ENCODE data around the gene TIGD4. TPM values are rescaled to one million over a fixed set of nuclear protein-coding genes. Genes with fewer than 3 reads are reported as not detected.
A peak's percentile ranks its signal among the peaks of the same experiment; 100 is the strongest.

The TIGD4 gene
- total and polyA plus RNA-seq, 2 experiments from 2014 or later: 1.6 to 1.7 TPM

DNA sequence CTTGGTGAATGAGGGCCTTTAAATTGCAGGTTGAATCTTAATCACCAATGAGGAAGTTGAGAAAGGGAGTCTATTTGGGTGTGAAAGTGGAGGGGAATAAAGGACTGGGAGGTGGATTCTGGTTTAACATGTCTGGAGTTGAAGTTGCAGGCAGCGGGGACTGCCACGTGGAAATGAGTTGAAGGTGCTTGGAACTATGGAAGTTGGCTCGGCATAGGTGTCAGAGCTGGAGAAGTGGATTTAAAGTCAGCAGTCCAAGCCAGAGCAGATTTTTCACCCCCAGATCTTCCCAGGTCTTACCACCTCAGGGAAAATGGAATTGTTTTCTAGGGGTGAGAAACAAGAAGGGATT lies 44.9 kb downstream of the TIGD4 start:
- no peaks in the 10 kb centered on the region for H4K20me1 ChIP-seq (replicated peaks; ENCODE audit: insufficient read depth)
- H3K4me3 ChIP-seq: no peak overlapping the region
- no peaks in the 10 kb centered on the region for H3K36me3 Mint-ChIP-seq (ENCODE audit: low read depth)
- DNase-seq (ENCODE audit: low spot score) (no peak), ATAC-seq (no peak)
- peak overlapping the region; percentile 9; the same call in 1 of the 2 replicates for H2AFZ ChIP-seq
- peaks cover 2% of the 10 kb centered on the region for H3K27me3 Mint-ChIP-seq (ENCODE audit: insufficient read depth, low read depth, poor library complexity)
- TF ChIP-seq, protein P1, sequence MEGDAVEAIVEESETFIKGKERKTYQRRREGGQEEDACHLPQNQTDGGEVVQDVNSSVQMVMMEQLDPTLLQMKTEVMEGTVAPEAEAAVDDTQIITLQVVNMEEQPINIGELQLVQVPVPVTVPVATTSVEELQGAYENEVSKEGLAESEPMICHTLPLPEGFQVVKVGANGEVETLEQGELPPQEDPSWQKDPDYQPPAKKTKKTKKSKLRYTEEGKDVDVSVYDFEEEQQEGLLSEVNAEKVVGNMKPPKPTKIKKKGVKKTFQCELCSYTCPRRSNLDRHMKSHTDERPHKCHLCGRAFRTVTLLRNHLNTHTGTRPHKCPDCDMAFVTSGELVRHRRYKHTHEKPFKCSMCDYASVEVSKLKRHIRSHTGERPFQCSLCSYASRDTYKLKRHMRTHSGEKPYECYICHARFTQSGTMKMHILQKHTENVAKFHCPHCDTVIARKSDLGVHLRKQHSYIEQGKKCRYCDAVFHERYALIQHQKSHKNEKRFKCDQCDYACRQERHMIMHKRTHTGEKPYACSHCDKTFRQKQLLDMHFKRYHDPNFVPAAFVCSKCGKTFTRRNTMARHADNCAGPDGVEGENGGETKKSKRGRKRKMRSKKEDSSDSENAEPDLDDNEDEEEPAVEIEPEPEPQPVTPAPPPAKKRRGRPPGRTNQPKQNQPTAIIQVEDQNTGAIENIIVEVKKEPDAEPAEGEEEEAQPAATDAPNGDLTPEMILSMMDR (conservative IDR thresholded peaks at IDR 0.05; ENCODE audit: low read depth in 2 of 2): no peak
- TF ChIP-seq, protein P2, sequence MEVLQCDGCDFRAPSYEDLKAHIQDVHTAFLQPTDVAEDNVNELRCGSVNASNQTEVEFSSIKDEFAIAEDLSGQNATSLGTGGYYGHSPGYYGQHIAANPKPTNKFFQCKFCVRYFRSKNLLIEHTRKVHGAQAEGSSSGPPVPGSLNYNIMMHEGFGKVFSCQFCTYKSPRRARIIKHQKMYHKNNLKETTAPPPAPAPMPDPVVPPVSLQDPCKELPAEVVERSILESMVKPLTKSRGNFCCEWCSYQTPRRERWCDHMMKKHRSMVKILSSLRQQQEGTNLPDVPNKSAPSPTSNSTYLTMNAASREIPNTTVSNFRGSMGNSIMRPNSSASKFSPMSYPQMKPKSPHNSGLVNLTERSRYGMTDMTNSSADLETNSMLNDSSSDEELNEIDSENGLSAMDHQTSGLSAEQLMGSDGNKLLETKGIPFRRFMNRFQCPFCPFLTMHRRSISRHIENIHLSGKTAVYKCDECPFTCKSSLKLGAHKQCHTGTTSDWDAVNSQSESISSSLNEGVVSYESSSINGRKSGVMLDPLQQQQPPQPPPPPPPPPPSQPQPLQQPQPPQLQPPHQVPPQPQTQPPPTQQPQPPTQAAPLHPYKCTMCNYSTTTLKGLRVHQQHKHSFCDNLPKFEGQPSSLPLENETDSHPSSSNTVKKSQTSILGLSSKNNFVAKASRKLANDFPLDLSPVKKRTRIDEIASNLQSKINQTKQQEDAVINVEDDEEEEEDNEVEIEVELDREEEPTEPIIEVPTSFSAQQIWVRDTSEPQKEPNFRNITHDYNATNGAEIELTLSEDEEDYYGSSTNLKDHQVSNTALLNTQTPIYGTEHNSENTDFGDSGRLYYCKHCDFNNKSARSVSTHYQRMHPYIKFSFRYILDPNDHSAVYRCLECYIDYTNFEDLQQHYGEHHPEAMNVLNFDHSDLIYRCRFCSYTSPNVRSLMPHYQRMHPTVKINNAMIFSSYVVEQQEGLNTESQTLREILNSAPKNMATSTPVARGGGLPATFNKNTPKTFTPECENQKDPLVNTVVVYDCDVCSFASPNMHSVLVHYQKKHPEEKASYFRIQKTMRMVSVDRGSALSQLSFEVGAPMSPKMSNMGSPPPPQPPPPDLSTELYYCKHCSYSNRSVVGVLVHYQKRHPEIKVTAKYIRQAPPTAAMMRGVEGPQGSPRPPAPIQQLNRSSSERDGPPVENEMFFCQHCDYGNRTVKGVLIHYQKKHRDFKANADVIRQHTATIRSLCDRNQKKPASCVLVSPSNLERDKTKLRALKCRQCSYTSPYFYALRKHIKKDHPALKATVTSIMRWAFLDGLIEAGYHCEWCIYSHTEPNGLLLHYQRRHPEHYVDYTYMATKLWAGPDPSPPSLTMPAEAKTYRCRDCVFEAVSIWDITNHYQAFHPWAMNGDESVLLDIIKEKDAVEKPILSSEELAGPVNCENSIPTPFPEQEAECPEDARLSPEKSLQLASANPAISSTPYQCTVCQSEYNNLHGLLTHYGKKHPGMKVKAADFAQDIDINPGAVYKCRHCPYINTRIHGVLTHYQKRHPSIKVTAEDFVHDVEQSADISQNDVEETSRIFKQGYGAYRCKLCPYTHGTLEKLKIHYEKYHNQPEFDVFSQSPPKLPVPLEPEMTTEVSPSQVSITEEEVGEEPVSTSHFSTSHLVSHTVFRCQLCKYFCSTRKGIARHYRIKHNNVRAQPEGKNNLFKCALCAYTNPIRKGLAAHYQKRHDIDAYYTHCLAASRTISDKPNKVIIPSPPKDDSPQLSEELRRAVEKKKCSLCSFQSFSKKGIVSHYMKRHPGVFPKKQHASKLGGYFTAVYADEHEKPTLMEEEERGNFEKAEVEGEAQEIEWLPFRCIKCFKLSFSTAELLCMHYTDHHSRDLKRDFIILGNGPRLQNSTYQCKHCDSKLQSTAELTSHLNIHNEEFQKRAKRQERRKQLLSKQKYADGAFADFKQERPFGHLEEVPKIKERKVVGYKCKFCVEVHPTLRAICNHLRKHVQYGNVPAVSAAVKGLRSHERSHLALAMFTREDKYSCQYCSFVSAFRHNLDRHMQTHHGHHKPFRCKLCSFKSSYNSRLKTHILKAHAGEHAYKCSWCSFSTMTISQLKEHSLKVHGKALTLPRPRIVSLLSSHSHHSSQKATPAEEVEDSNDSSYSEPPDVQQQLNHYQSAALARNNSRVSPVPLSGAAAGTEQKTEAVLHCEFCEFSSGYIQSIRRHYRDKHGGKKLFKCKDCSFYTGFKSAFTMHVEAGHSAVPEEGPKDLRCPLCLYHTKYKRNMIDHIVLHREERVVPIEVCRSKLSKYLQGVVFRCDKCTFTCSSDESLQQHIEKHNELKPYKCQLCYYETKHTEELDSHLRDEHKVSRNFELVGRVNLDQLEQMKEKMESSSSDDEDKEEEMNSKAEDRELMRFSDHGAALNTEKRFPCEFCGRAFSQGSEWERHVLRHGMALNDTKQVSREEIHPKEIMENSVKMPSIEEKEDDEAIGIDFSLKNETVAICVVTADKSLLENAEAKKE (CRISPR knock-in tag; IDR thresholded peaks at IDR 0.05): no peak
- TF ChIP-seq, protein P3, sequence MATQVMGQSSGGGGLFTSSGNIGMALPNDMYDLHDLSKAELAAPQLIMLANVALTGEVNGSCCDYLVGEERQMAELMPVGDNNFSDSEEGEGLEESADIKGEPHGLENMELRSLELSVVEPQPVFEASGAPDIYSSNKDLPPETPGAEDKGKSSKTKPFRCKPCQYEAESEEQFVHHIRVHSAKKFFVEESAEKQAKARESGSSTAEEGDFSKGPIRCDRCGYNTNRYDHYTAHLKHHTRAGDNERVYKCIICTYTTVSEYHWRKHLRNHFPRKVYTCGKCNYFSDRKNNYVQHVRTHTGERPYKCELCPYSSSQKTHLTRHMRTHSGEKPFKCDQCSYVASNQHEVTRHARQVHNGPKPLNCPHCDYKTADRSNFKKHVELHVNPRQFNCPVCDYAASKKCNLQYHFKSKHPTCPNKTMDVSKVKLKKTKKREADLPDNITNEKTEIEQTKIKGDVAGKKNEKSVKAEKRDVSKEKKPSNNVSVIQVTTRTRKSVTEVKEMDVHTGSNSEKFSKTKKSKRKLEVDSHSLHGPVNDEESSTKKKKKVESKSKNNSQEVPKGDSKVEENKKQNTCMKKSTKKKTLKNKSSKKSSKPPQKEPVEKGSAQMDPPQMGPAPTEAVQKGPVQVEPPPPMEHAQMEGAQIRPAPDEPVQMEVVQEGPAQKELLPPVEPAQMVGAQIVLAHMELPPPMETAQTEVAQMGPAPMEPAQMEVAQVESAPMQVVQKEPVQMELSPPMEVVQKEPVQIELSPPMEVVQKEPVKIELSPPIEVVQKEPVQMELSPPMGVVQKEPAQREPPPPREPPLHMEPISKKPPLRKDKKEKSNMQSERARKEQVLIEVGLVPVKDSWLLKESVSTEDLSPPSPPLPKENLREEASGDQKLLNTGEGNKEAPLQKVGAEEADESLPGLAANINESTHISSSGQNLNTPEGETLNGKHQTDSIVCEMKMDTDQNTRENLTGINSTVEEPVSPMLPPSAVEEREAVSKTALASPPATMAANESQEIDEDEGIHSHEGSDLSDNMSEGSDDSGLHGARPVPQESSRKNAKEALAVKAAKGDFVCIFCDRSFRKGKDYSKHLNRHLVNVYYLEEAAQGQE (IDR thresholded peaks at IDR 0.05; ENCODE audit: unreplicated experiment): no peak
- TF ChIP-seq EZH2phosphoT487 (IDR thresholded peaks at IDR 0.05; ENCODE audit: unreplicated experiment) (no peak), EZH2 (IDR thresholded peaks at IDR 0.05; ENCODE audit: low read depth, unreplicated experiment) (no peak), STAT1 (IDR thresholded peaks at IDR 0.05; ENCODE audit: unreplicated experiment) (no peak), NANOG (IDR thresholded peaks at IDR 0.05; ENCODE audit: borderline replicate concordance) (no peak), CREB1 (CRISPR knock-in tag; IDR thresholded peaks at IDR 0.05; ENCODE audit: low read depth) (no peak), ZNF114 (CRISPR knock-in tag; IDR thresholded peaks at IDR 0.05) (no peak), ZNF331 (CRISPR knock-in tag; IDR thresholded peaks at IDR 0.05; ENCODE audit: low read depth) (no peak), JUNB (IDR thresholded peaks at IDR 0.05; ENCODE audit: unreplicated experiment) (no peak), POLR2AphosphoS5 (IDR thresholded peaks at IDR 0.05; ENCODE audit: low read depth) (no peak)
- TF ChIP-seq, protein P4, sequence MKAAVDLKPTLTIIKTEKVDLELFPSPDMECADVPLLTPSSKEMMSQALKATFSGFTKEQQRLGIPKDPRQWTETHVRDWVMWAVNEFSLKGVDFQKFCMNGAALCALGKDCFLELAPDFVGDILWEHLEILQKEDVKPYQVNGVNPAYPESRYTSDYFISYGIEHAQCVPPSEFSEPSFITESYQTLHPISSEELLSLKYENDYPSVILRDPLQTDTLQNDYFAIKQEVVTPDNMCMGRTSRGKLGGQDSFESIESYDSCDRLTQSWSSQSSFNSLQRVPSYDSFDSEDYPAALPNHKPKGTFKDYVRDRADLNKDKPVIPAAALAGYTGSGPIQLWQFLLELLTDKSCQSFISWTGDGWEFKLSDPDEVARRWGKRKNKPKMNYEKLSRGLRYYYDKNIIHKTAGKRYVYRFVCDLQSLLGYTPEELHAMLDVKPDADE (IDR thresholded peaks at IDR 0.05): no peak
- no peaks in the 10 kb centered on the region for H3K9me2 ChIP-seq (ENCODE audit: insufficient read depth)
- no peak overlapping the region for H3K4me3 Mint-ChIP-seq
- H3K27ac ChIP-seq (ENCODE audit: low read depth): no peak overlapping the region
- no peaks in the 10 kb centered on the region for H3F3A ChIP-seq (replicated peaks; ENCODE audit: low read depth)
- peaks cover 22% of the 10 kb centered on the region for H3K4me1 Mint-ChIP-seq
- no peaks in the 10 kb centered on the region for H3K36me3 ChIP-seq (ENCODE audit: insufficient read depth)
- no peaks in the 10 kb centered on the region for H3K27me3 ChIP-seq (ENCODE audit: insufficient read depth)
- no peak overlapping the region; the same call in 1 of the 2 replicates for H3K27ac Mint-ChIP-seq
- no peaks in the 10 kb centered on the region for H3K79me2 ChIP-seq (replicated peaks; ENCODE audit: insufficient read depth)
- H3K9me3 Mint-ChIP-seq: no peaks in the 10 kb centered on the region
- H3K4me1 ChIP-seq (ENCODE audit: insufficient read depth): peaks cover 3% of the 10 kb centered on the region; the same call in 1 of the 2 replicates
- no peak overlapping the region for H3K4me2 ChIP-seq

Data from GM23338 (cell line).